ENCODE measurements around the gene BDH1.

The BDH1 gene

GRCh38 chr3:197542741-197543454 lies 12.9 kb downstream of the BDH1 start:
- H3K27me3 ChIP-seq (ENCODE audit: insufficient read depth, low read length, poor library complexity, severe bottlenecking): no peaks in the 10 kb centered on the region
- no peak overlapping the region for H2AFZ ChIP-seq (ENCODE audit: low read length)
- H4K20me1 ChIP-seq (ENCODE audit: insufficient read depth, low read length, poor library complexity, severe bottlenecking): no peaks in the 10 kb centered on the region
- no peaks in the 10 kb centered on the region for H3K4me1 ChIP-seq (ENCODE audit: insufficient read depth, low read length, poor library complexity, severe bottlenecking)
- TF ChIP-seq EZH2phosphoT487 (IDR thresholded peaks at IDR 0.05; ENCODE audit: borderline replicate concordance): no peak
- TF ChIP-seq CTCF (conservative IDR thresholded peaks at IDR 0.05; ENCODE audit: low read length): no peak
- H3K9ac ChIP-seq (ENCODE audit: low read depth, low read length, poor library complexity, severe bottlenecking): no peak overlapping the region
- no peaks in the 10 kb centered on the region for H3K9me3 ChIP-seq (ENCODE audit: insufficient read depth, low read depth, low read length)
- no peaks in the 10 kb centered on the region for H3F3A ChIP-seq (ENCODE audit: low read depth)
- H3K9me2 ChIP-seq (replicated peaks; ENCODE audit: low read depth, low read length): no peaks in the 10 kb centered on the region
- no peak overlapping the region for H3K4me3 ChIP-seq (ENCODE audit: low read length, poor library complexity, severe bottlenecking)
- peaks cover 6% of the 10 kb centered on the region; the same call in 1 of the 2 replicates for H3K79me2 ChIP-seq (ENCODE audit: insufficient read depth, low read length)
- peaks cover 32% of the 10 kb centered on the region; the same call in 1 of the 2 replicates for H3K36me3 ChIP-seq (ENCODE audit: insufficient read depth, low read length)
- no peak overlapping the region for H3K4me2 ChIP-seq (ENCODE audit: low read depth, low read length, poor library complexity, severe bottlenecking)

- no peak for TF ChIP-seq EZH2phosphoT487 (IDR thresholded peaks at IDR 0.05; ENCODE audit: borderline replicate concordance)
- TF ChIP-seq CTCF (conservative IDR thresholded peaks at IDR 0.05; ENCODE audit: low read length): no peak
- no peaks in the 10 kb centered on the region for H3K9me3 ChIP-seq (ENCODE audit: insufficient read depth, low read depth, low read length)
- H3K9ac ChIP-seq (ENCODE audit: low read depth, low read length, poor library complexity, severe bottlenecking): no peak overlapping the region
- no peaks in the 10 kb centered on the region for H3K27me3 ChIP-seq (ENCODE audit: insufficient read depth, low read length, poor library complexity, severe bottlenecking)
- H3K4me3 ChIP-seq (ENCODE audit: low read length, poor library complexity, severe bottlenecking): no peak overlapping the region
- H3K4me2 ChIP-seq (ENCODE audit: low read depth, low read length, poor library complexity, severe bottlenecking): no peak overlapping the region
- H2AFZ ChIP-seq (ENCODE audit: low read length): no peak overlapping the region
- peaks cover 32% of the 10 kb centered on the region; the same call in 1 of the 2 replicates for H3K36me3 ChIP-seq (ENCODE audit: insufficient read depth, low read length)
- H3F3A ChIP-seq (ENCODE audit: low read depth): no peaks in the 10 kb centered on the region
- H3K9me2 ChIP-seq (replicated peaks; ENCODE audit: low read depth, low read length): no peaks in the 10 kb centered on the region
- no peaks in the 10 kb centered on the region for H3K79me2 ChIP-seq (ENCODE audit: insufficient read depth, low read length)
- H4K20me1 ChIP-seq (ENCODE audit: insufficient read depth, low read length, poor library complexity, severe bottlenecking): no peaks in the 10 kb centered on the region
- no peaks in the 10 kb centered on the region for H3K4me1 ChIP-seq (ENCODE audit: insufficient read depth, low read length, poor library complexity, severe bottlenecking)
Measured at GRCh38 chr3:197541756-197542539, 13.8 kb downstream of the BDH1 start.

- Histone ChIP-seq H3K9me2 (replicated peaks; ENCODE audit: low read depth, low read length) (no peaks in the 10 kb centered on the region), H3K36me3 (ENCODE audit: insufficient read depth, low read length) (peaks cover 32% of the 10 kb centered on the region; the same call in 1 of the 2 replicates), H3K9me3 (ENCODE audit: insufficient read depth, low read depth, low read length) (no peaks in the 10 kb centered on the region), H3K79me2 (ENCODE audit: insufficient read depth, low read length) (no peaks in the 10 kb centered on the region), H4K20me1 (ENCODE audit: insufficient read depth, low read length, poor library complexity, severe bottlenecking) (no peaks in the 10 kb centered on the region), H3F3A (ENCODE audit: low read depth) (no peaks in the 10 kb centered on the region), H3K4me3 (ENCODE audit: low read length, poor library complexity, severe bottlenecking) (no peak overlapping the region), H2AFZ (ENCODE audit: low read length) (no peak overlapping the region), H3K27me3 (ENCODE audit: insufficient read depth, low read length, poor library complexity, severe bottlenecking) (no peaks in the 10 kb centered on the region), H3K4me2 (ENCODE audit: low read depth, low read length, poor library complexity, severe bottlenecking) (no peak overlapping the region), H3K9ac (ENCODE audit: low read depth, low read length, poor library complexity, severe bottlenecking) (no peak overlapping the region), H3K4me1 (ENCODE audit: insufficient read depth, low read length, poor library complexity, severe bottlenecking) (no peaks in the 10 kb centered on the region)
- no peak for TF ChIP-seq EZH2phosphoT487 (IDR thresholded peaks at IDR 0.05; ENCODE audit: borderline replicate concordance)
- no peak for TF ChIP-seq CTCF (conservative IDR thresholded peaks at IDR 0.05; ENCODE audit: low read length)
Measured at GRCh38 chr3:197540961-197541377, 14.8 kb downstream of the BDH1 start.
